ENCODE results near the gene AKAP13.

The AKAP13 gene

DNA sequence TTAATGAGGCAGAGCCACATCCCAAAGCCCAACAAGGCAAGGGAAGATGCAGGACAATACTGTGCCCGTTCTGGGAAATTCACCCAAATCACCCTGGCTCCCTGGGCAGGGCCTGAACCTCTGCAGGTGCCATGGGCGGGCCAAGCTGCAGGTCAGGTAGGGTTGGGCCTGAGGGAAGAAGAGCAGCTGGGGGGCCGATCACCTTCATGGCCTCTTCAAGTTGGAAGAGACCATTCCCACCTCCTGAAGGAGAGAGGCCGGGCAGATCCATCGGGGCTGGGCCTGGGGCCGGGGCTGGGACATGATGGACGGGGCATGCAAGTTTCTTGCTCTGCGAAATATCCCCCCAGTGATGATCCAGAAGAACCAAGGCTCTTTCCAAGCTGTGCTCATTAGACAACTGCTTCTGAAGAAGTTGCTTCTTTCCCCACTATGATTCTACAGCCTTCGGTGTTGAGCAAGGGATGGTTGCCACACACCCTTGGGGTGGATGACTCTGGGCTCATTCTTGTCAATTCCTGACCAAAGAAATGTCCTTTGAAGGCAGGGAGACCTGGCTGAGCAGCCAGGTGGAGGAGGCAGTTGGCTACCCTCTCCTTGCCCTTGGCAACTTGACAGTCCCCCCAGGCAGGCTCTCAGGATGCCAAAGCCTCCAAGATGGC lies 376.1 kb downstream of the AKAP13 start:
- TF ChIP-seq EP300 (IDR thresholded peaks at IDR 0.05; ENCODE audit: borderline replicate concordance): no peak
- no peak for TF ChIP-seq RAD21 (IDR thresholded peaks at IDR 0.05; ENCODE audit: low read depth)
- no peak for TF ChIP-seq ZBTB7A (IDR thresholded peaks at IDR 0.05; ENCODE audit: low read depth)

DNA sequence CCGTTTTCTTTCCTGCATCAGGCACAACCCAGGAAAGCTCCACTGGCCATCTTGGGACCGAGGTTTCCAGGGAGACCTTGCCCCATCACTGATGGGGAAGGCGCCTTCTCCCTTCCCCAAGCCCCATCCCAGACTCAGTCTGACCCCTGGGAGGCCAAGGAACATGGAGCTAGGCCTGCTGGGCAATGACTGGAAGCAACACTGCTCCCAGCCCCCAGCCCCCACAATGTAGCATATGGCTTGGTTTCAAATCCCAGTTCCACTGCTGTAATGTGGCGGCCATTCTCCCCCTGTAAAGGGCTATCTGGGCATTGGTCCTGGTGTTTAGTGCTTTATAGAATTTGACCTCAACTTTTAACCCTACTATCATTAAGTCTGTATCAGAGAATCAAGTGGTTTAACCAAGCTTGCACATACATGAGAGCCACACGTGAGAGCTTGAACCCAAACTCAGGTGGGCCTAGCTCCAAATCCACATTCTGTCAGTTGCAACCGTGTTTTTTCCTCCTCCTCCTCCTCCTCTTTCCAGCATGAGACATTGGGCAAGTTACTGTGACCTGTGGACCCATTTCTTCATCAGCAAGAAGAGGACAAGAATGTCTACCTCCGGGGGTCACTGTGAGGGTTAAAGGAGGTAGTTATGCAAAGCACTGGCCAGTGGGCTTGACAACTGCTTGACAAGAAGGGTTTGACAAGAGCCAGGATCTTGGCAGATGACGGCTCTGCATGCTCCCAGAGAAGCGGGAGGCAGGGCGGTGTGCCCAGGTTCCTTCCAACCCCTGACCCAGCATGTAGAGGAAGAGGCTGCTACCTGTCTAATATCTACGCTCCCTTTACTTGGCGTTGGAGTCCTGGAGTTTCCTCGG lies 376.9 kb downstream of the AKAP13 start:
- TF ChIP-seq CREB1 (IDR thresholded peaks at IDR 0.05; ENCODE audit: low read depth) (no peak), TEAD4 (IDR thresholded peaks at IDR 0.05) (no peak), EGR1 (IDR thresholded peaks at IDR 0.05) (no peak), RAD21 (IDR thresholded peaks at IDR 0.05; ENCODE audit: low read depth) (no peak), CEBPB (IDR thresholded peaks at IDR 0.05) (no peak)
- TF ChIP-seq, protein P1, sequence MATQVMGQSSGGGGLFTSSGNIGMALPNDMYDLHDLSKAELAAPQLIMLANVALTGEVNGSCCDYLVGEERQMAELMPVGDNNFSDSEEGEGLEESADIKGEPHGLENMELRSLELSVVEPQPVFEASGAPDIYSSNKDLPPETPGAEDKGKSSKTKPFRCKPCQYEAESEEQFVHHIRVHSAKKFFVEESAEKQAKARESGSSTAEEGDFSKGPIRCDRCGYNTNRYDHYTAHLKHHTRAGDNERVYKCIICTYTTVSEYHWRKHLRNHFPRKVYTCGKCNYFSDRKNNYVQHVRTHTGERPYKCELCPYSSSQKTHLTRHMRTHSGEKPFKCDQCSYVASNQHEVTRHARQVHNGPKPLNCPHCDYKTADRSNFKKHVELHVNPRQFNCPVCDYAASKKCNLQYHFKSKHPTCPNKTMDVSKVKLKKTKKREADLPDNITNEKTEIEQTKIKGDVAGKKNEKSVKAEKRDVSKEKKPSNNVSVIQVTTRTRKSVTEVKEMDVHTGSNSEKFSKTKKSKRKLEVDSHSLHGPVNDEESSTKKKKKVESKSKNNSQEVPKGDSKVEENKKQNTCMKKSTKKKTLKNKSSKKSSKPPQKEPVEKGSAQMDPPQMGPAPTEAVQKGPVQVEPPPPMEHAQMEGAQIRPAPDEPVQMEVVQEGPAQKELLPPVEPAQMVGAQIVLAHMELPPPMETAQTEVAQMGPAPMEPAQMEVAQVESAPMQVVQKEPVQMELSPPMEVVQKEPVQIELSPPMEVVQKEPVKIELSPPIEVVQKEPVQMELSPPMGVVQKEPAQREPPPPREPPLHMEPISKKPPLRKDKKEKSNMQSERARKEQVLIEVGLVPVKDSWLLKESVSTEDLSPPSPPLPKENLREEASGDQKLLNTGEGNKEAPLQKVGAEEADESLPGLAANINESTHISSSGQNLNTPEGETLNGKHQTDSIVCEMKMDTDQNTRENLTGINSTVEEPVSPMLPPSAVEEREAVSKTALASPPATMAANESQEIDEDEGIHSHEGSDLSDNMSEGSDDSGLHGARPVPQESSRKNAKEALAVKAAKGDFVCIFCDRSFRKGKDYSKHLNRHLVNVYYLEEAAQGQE (IDR thresholded peaks at IDR 0.05; ENCODE audit: low read depth): no peak

DNA sequence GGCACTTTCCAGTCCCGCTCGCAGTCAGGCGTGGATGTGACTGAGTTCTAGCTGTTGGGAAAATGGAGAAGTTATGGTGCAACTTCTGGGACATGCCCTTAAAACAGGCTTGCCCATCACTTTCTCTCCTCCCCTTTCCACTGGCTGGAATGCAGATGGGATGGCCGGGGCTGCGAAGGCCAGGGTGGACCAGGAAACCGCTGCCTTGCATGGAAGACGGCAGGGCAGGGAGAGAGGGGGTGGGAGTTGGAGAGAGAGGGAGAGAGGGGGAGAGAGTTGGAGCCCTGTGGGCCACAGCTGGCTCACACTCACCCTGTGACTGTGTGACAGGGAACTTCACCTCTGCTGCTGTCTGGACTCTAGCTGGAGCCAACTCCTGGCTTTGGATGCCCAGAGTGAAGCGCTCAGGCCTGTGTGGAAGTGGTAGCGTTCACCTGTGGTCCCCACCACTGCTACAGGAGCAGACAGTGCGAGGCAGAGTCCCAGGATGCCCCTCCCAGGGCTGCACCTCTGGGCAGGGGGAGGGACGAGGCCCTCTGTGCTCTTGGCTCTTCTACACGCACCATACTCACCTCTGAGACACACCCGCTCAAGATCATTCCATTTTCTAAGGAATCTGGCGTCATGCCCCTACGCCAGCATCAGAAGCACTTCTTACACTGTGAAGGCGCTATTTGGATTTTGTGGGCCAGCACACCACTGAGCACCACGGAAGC lies 377.7 kb downstream of the AKAP13 start:
- TF ChIP-seq ZBTB7A (IDR thresholded peaks at IDR 0.05; ENCODE audit: low read depth): no peak
- no peak for TF ChIP-seq RAD21 (IDR thresholded peaks at IDR 0.05; ENCODE audit: low read depth)
- no peak for TF ChIP-seq TEAD4 (IDR thresholded peaks at IDR 0.05)
- TF ChIP-seq EGR1 (IDR thresholded peaks at IDR 0.05): no peak
- TF ChIP-seq, protein P2, sequence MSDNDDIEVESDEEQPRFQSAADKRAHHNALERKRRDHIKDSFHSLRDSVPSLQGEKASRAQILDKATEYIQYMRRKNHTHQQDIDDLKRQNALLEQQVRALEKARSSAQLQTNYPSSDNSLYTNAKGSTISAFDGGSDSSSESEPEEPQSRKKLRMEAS (IDR thresholded peaks at IDR 0.05): no peak
- TF ChIP-seq CREB1 (IDR thresholded peaks at IDR 0.05; ENCODE audit: low read depth): no peak
- TF ChIP-seq TCF12 (IDR thresholded peaks at IDR 0.05; ENCODE audit: low read depth): no peak
- no peak for TF ChIP-seq EP300 (IDR thresholded peaks at IDR 0.05; ENCODE audit: borderline replicate concordance)
- no peak for TF ChIP-seq FOXM1 (IDR thresholded peaks at IDR 0.05; ENCODE audit: borderline replicate concordance, low read depth)
- no peak for TF ChIP-seq CEBPB (IDR thresholded peaks at IDR 0.05)
- no peak for TF ChIP-seq YY1 (IDR thresholded peaks at IDR 0.05; ENCODE audit: low read depth)
- no peak for TF ChIP-seq TAF1 (IDR thresholded peaks at IDR 0.05; ENCODE audit: low read depth)

DNA sequence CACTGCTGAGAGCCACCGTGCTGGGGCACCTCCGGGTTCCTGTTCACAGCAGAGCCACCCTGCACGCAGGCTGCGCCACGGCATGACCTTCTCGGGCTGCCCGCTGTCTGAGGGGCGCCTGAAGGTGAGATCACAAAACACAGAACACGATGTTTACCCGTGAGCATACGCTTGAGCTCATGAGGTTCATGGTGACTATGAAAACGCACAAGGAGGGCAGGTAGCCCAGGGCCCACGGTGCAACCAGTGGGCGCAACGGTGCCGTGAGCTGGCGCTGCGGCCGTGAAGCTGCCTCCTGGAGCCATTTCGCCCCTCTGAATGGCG lies 378.2 kb downstream of the AKAP13 start:
- no peak for TF ChIP-seq NFIC (IDR thresholded peaks at IDR 0.05)
- TF ChIP-seq CREB1 (IDR thresholded peaks at IDR 0.05; ENCODE audit: low read depth): no peak
- no peak for TF ChIP-seq YY1 (IDR thresholded peaks at IDR 0.05; ENCODE audit: low read depth)
- no peak for TF ChIP-seq TAF1 (IDR thresholded peaks at IDR 0.05; ENCODE audit: low read depth)
- no peak for TF ChIP-seq CEBPB (IDR thresholded peaks at IDR 0.05)
- TF ChIP-seq RAD21 (IDR thresholded peaks at IDR 0.05; ENCODE audit: low read depth): no peak

DNA sequence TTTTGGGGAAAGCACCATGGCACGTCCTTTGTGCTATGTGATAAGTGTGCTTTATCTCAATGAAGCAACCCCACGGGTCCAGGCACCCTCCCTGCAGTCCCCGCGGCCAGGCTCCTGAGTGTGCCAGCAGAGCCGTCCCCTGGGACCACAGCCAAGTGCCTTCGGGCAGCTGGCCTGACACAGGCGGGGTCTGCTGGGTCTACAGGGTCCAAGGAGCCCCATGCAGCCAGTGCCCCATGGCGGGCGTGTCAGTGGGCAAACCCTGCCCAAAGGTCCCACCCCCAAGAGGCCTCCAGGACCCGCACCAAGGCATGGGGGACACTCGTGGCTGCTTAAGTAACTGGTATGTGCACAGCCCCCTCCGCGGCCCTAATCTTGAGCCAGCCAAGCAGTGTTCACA lies 379.0 kb downstream of the AKAP13 start:
- TF ChIP-seq TEAD4 (IDR thresholded peaks at IDR 0.05) (no peak), TCF12 (IDR thresholded peaks at IDR 0.05; ENCODE audit: low read depth) (no peak), EGR1 (IDR thresholded peaks at IDR 0.05) (no peak), CREB1 (IDR thresholded peaks at IDR 0.05; ENCODE audit: low read depth) (no peak), CEBPB (IDR thresholded peaks at IDR 0.05) (no peak), ZBTB7A (IDR thresholded peaks at IDR 0.05; ENCODE audit: low read depth) (no peak), NFIC (IDR thresholded peaks at IDR 0.05) (no peak), TAF1 (IDR thresholded peaks at IDR 0.05; ENCODE audit: low read depth) (no peak), YY1 (IDR thresholded peaks at IDR 0.05; ENCODE audit: low read depth) (no peak), FOXM1 (IDR thresholded peaks at IDR 0.05; ENCODE audit: borderline replicate concordance, low read depth) (no peak), EP300 (IDR thresholded peaks at IDR 0.05; ENCODE audit: borderline replicate concordance) (no peak), RAD21 (IDR thresholded peaks at IDR 0.05; ENCODE audit: low read depth) (no peak)
- TF ChIP-seq, protein P1 (IDR thresholded peaks at IDR 0.05; ENCODE audit: low read depth): no peak
- TF ChIP-seq, protein P2 (IDR thresholded peaks at IDR 0.05): no peak
- TF ChIP-seq, protein P3, sequence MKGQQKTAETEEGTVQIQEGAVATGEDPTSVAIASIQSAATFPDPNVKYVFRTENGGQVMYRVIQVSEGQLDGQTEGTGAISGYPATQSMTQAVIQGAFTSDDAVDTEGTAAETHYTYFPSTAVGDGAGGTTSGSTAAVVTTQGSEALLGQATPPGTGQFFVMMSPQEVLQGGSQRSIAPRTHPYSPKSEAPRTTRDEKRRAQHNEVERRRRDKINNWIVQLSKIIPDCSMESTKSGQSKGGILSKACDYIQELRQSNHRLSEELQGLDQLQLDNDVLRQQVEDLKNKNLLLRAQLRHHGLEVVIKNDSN (IDR thresholded peaks at IDR 0.05): no peak

DNA sequence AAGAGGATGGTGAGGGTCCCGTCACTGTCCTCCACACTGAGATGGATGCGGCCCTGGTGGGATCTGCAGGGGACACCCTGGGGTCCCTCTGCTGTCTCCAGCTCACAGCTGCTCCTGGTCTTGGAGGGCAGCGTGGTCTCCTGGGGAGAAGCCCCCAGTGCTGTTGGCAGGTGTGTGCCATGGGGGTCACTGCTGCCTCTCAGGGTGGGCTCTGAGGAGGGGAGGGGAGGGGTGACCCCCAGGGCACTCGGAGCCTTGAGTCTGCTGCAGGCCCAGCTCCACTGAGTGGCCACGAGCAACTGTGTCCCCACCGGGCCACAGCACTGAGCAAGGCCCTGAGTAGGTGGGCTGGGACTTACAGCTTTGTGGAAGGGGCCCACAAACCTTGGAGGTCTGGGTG lies 379.6 kb downstream of the AKAP13 start:
- TF ChIP-seq, protein P3 (IDR thresholded peaks at IDR 0.05): no peak
- TF ChIP-seq NFIC (IDR thresholded peaks at IDR 0.05) (no peak), EGR1 (IDR thresholded peaks at IDR 0.05) (no peak), YY1 (IDR thresholded peaks at IDR 0.05; ENCODE audit: low read depth) (no peak), ZBTB7A (IDR thresholded peaks at IDR 0.05; ENCODE audit: low read depth) (no peak), FOXM1 (IDR thresholded peaks at IDR 0.05; ENCODE audit: borderline replicate concordance, low read depth) (no peak), EP300 (IDR thresholded peaks at IDR 0.05; ENCODE audit: borderline replicate concordance) (no peak), TCF12 (IDR thresholded peaks at IDR 0.05; ENCODE audit: low read depth) (no peak), TAF1 (IDR thresholded peaks at IDR 0.05; ENCODE audit: low read depth) (no peak), RAD21 (IDR thresholded peaks at IDR 0.05; ENCODE audit: low read depth) (no peak), TEAD4 (IDR thresholded peaks at IDR 0.05) (no peak), CEBPB (IDR thresholded peaks at IDR 0.05) (no peak), CREB1 (IDR thresholded peaks at IDR 0.05; ENCODE audit: low read depth) (no peak)
- TF ChIP-seq, protein P1 (IDR thresholded peaks at IDR 0.05; ENCODE audit: low read depth): no peak
- TF ChIP-seq, protein P2 (IDR thresholded peaks at IDR 0.05): no peak
